Measurements from ENCODE around the gene MGAT5.

GRCh38 chr2:134482766-134483340 is 229.0 kb downstream of the MGAT5 start:
- TF ChIP-seq, protein P1, sequence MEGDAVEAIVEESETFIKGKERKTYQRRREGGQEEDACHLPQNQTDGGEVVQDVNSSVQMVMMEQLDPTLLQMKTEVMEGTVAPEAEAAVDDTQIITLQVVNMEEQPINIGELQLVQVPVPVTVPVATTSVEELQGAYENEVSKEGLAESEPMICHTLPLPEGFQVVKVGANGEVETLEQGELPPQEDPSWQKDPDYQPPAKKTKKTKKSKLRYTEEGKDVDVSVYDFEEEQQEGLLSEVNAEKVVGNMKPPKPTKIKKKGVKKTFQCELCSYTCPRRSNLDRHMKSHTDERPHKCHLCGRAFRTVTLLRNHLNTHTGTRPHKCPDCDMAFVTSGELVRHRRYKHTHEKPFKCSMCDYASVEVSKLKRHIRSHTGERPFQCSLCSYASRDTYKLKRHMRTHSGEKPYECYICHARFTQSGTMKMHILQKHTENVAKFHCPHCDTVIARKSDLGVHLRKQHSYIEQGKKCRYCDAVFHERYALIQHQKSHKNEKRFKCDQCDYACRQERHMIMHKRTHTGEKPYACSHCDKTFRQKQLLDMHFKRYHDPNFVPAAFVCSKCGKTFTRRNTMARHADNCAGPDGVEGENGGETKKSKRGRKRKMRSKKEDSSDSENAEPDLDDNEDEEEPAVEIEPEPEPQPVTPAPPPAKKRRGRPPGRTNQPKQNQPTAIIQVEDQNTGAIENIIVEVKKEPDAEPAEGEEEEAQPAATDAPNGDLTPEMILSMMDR (IDR thresholded peaks at IDR 0.05) = no peak
- no peak for TF ChIP-seq POLR2A (IDR thresholded peaks at IDR 0.05)

All from uterus (tissue), 2 donors.